Measurements from ENCODE around the gene PYDC2. TPM values are rescaled to one million over a fixed set of nuclear protein-coding genes. Genes with fewer than 3 reads are reported as not detected.
A peak's percentile ranks its signal among the peaks of the same experiment; 100 is the strongest.

Gene PYDC2
- total RNA-seq (ENCODE audit: low replicate concordance), result not detected in 2 replicates

DNA sequence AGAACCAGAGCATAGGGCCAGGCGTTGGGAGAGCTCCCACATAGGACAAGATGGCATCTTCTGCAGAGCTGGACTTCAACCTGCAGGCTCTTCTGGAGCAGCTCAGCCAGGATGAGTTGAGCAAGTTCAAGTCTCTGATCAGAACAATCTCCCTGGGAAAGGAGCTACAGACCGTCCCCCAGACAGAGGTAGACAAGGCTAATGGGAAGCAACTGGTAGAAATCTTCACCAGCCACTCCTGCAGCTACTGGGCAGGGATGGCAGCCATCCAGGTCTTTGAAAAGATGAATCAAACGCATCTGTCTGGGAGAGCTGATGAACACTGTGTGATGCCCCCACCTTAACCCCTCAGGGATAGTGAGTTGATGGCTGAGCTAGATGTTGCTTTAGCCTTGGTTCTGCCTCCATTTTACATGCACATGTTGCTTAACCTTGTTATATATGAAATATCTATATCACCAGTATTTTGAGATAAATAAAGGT lies at the start of gene PYDC2:
Gene PYDC2, plus strand, starts transcription at position 51 of the 483 bp plus-strand sequence. Its CDS starts 0 bp downstream, at position 51.
- TF ChIP-seq CTCF (IDR thresholded peaks at IDR 0.05; ENCODE audit: insufficient read depth, low read length), result no peak
- H3K4me3 ChIP-seq (ENCODE audit: low read depth, low read length), result no peak within 1 kb of the TSS

GRCh38 chr3:191412759-191413158 lies 48.2 kb upstream of the PYDC2 start:
- DNase-seq (ENCODE audit: low read depth), result peak; percentile 86
- H3K4me3 ChIP-seq (ENCODE audit: low read depth, low read length), result no peak overlapping the region
- TF ChIP-seq CTCF (IDR thresholded peaks at IDR 0.05; ENCODE audit: insufficient read depth, low read length), result no peak

More for the DNA sequence above, at the start of gene PYDC2:
- no peak for DNase-seq (ENCODE audit: low read depth)

GRCh38 chr3:191414286-191414685 lies 46.7 kb upstream of the PYDC2 start:
- no peak overlapping the region for H3K4me3 ChIP-seq (ENCODE audit: low read depth, low read length)
- DNase-seq (ENCODE audit: low read depth), result no peak
- TF ChIP-seq CTCF (IDR thresholded peaks at IDR 0.05; ENCODE audit: insufficient read depth, low read length), result no peak

DNA sequence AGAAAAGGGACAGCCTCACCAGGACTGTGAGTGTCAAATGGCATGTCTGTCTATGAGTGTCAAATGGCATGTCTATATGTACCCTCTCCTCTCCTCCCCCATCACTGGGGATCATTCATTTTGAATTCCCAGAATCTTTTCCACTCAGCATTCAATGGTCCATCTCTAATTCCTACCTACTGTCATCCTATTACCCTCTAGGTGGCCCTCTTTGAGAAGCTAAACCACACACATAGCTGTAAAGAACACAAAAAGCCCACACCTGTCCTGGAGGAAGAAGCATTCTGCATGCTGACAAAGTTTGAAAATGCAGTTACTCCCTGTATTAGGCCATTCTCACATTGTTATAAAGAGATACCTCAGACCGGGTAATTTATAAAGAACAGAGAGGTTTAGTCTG lies 46.2 kb upstream of the PYDC2 start:
- DNase-seq (ENCODE audit: low read depth), result no peak
- TF ChIP-seq CTCF (IDR thresholded peaks at IDR 0.05; ENCODE audit: insufficient read depth, low read length), result no peak
- no peak overlapping the region for H3K4me3 ChIP-seq (ENCODE audit: low read depth, low read length)

GRCh38 chr3:191415566-191415965 lies 45.4 kb upstream of the PYDC2 start:
- no peak for DNase-seq (ENCODE audit: low read depth)
- TF ChIP-seq CTCF (IDR thresholded peaks at IDR 0.05; ENCODE audit: insufficient read depth, low read length), result no peak
- H3K4me3 ChIP-seq (ENCODE audit: low read depth, low read length), result no peak overlapping the region

- DNase-seq (ENCODE audit: low read depth), result no peak
- H3K4me3 ChIP-seq (ENCODE audit: low read depth, low read length), result no peak overlapping the region
- TF ChIP-seq CTCF (IDR thresholded peaks at IDR 0.05; ENCODE audit: insufficient read depth, low read length), result no peak
Observed at GRCh38 chr3:191417457-191417729, 43.6 kb upstream of the PYDC2 start.

DNA sequence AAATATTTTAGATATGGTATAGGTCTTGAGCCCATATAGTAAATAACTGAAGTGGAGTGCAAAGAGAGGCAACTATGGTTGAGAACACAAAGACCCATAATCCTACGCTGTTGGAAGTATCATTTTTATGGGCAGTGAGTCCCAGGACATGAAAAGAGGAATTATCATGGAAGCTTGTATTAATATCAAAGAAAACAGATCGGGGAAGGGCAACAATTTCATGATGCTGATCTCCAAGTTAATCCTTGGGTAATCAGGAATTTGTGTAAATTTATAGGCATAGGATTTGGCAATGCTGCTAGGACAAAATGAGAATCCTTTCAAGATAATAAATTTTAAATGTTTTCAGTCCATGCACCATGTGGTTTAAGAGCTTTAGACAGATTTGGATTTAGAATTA lies 40.2 kb upstream of the PYDC2 start:
- no peak for DNase-seq (ENCODE audit: low read depth)
- TF ChIP-seq CTCF (IDR thresholded peaks at IDR 0.05; ENCODE audit: insufficient read depth, low read length), result no peak
- H3K4me3 ChIP-seq (ENCODE audit: low read depth, low read length), result no peak overlapping the region

All from fibroblast of the aortic adventitia (primary cell).